ENCODE results near the gene RPS27.

Gene RPS27

GRCh38 chr1:153963850-153964331, 26.7 kb upstream of the RPS27 start:
- H3K27me3 ChIP-seq (ENCODE audit: control insufficient read depth, insufficient read depth, low read length): no peaks in the 10 kb centered on the region
- H3K4me3 ChIP-seq (ENCODE audit: low read length): peak overlapping the region; percentile 95
- peaks cover 18% of the 10 kb centered on the region for H3K4me1 ChIP-seq (ENCODE audit: control insufficient read depth, insufficient read depth, low read length)
- H3K36me3 ChIP-seq (ENCODE audit: control insufficient read depth, insufficient read depth, low read length): peaks cover 4% of the 10 kb centered on the region
- H3K27ac ChIP-seq (ENCODE audit: low read depth, low read length): peak overlapping the region; percentile 98
- peak overlapping the region; percentile 39 for H3K9ac ChIP-seq (ENCODE audit: low read length)

GRCh38 chr1:153967107-153967999, 23.2 kb upstream of the RPS27 start, which contains the start of gene CREB3L4:
CREB3L4 (plus strand) TSS chr1:153967902; CDS start chr1:153968526, 624 bp downstream.
- peak within 1 kb of the TSS; percentile 89 for H3K27ac ChIP-seq (ENCODE audit: low read depth, low read length)
- no peaks in the 10 kb centered on the region for H3K27me3 ChIP-seq (ENCODE audit: control insufficient read depth, insufficient read depth, low read length)
- H3K4me1 ChIP-seq (ENCODE audit: control insufficient read depth, insufficient read depth, low read length): peaks cover 14% of the 10 kb centered on the region
- H3K36me3 ChIP-seq (ENCODE audit: control insufficient read depth, insufficient read depth, low read length): no peaks in the 10 kb centered on the region
- peak within 1 kb of the TSS; percentile 71 for H3K4me3 ChIP-seq (ENCODE audit: low read length)
- H3K9ac ChIP-seq (ENCODE audit: low read length): peak within 1 kb of the TSS; percentile 53

- Histone ChIP-seq H3K4me1 (ENCODE audit: control insufficient read depth, insufficient read depth, low read length) (peaks cover 14% of the 10 kb centered on the region), H3K9ac (ENCODE audit: low read length) (peak overlapping the region; percentile 29), H3K36me3 (ENCODE audit: control insufficient read depth, insufficient read depth, low read length) (peaks cover 2% of the 10 kb centered on the region), H3K27ac (ENCODE audit: low read depth, low read length) (peak overlapping the region; percentile 89), H3K27me3 (ENCODE audit: control insufficient read depth, insufficient read depth, low read length) (no peaks in the 10 kb centered on the region), H3K4me3 (ENCODE audit: low read length) (peak overlapping the region; percentile 71)
Observed at GRCh38 chr1:153968000-153968363, 22.6 kb upstream of the RPS27 start.

GRCh38 chr1:153968408-153968807, 22.2 kb upstream of the RPS27 start:
- Histone ChIP-seq H3K27ac (ENCODE audit: low read depth, low read length) (peak overlapping the region; percentile 14), H3K9ac (ENCODE audit: low read length) (peak overlapping the region; percentile 53), H3K27me3 (ENCODE audit: control insufficient read depth, insufficient read depth, low read length) (no peaks in the 10 kb centered on the region), H3K4me3 (ENCODE audit: low read length) (peak overlapping the region; percentile 71), H3K36me3 (ENCODE audit: control insufficient read depth, insufficient read depth, low read length) (peaks cover 5% of the 10 kb centered on the region), H3K4me1 (ENCODE audit: control insufficient read depth, insufficient read depth, low read length) (peaks cover 14% of the 10 kb centered on the region)

- H3K4me3 ChIP-seq (ENCODE audit: low read length): no peak overlapping the region
- H3K36me3 ChIP-seq (ENCODE audit: control insufficient read depth, insufficient read depth, low read length): peaks cover 5% of the 10 kb centered on the region
- no peaks in the 10 kb centered on the region for H3K27me3 ChIP-seq (ENCODE audit: control insufficient read depth, insufficient read depth, low read length)
- H3K9ac ChIP-seq (ENCODE audit: low read length): no peak overlapping the region
- no peak overlapping the region for H3K27ac ChIP-seq (ENCODE audit: low read depth, low read length)
- peaks cover 14% of the 10 kb centered on the region for H3K4me1 ChIP-seq (ENCODE audit: control insufficient read depth, insufficient read depth, low read length)
Observed at GRCh38 chr1:153968972-153969371, 21.6 kb upstream of the RPS27 start.

- peaks cover 5% of the 10 kb centered on the region for H3K36me3 ChIP-seq (ENCODE audit: control insufficient read depth, insufficient read depth, low read length)
- no peak overlapping the region for H3K27ac ChIP-seq (ENCODE audit: low read depth, low read length)
- H3K27me3 ChIP-seq (ENCODE audit: control insufficient read depth, insufficient read depth, low read length): no peaks in the 10 kb centered on the region
- H3K4me1 ChIP-seq (ENCODE audit: control insufficient read depth, insufficient read depth, low read length): peaks cover 10% of the 10 kb centered on the region
- H3K4me3 ChIP-seq (ENCODE audit: low read length): no peak overlapping the region
- H3K9ac ChIP-seq (ENCODE audit: low read length): no peak overlapping the region
Observed at GRCh38 chr1:153970346-153970745, 20.2 kb upstream of the RPS27 start.

- Histone ChIP-seq H3K9ac (ENCODE audit: low read length) (no peak overlapping the region), H3K4me3 (ENCODE audit: low read length) (no peak overlapping the region), H3K36me3 (ENCODE audit: control insufficient read depth, insufficient read depth, low read length) (peaks cover 5% of the 10 kb centered on the region), H3K27ac (ENCODE audit: low read depth, low read length) (no peak overlapping the region), H3K27me3 (ENCODE audit: control insufficient read depth, insufficient read depth, low read length) (no peaks in the 10 kb centered on the region), H3K4me1 (ENCODE audit: control insufficient read depth, insufficient read depth, low read length) (peaks cover 9% of the 10 kb centered on the region)
Observed at GRCh38 chr1:153973071-153973470, 17.5 kb upstream of the RPS27 start.

GRCh38 chr1:153973525-153973924, 17.0 kb upstream of the RPS27 start:
- Histone ChIP-seq H3K27ac (ENCODE audit: low read depth, low read length) (no peak overlapping the region), H3K4me3 (ENCODE audit: low read length) (no peak overlapping the region), H3K9ac (ENCODE audit: low read length) (no peak overlapping the region), H3K36me3 (ENCODE audit: control insufficient read depth, insufficient read depth, low read length) (peaks cover 5% of the 10 kb centered on the region), H3K27me3 (ENCODE audit: control insufficient read depth, insufficient read depth, low read length) (no peaks in the 10 kb centered on the region), H3K4me1 (ENCODE audit: control insufficient read depth, insufficient read depth, low read length) (peaks cover 6% of the 10 kb centered on the region)

GRCh38 chr1:153976819-153977249, 13.7 kb upstream of the RPS27 start:
- Histone ChIP-seq H3K9ac (ENCODE audit: low read length) (peak overlapping the region; percentile 78), H3K36me3 (ENCODE audit: control insufficient read depth, insufficient read depth, low read length) (peaks cover 5% of the 10 kb centered on the region), H3K27me3 (ENCODE audit: control insufficient read depth, insufficient read depth, low read length) (no peaks in the 10 kb centered on the region), H3K4me3 (ENCODE audit: low read length) (peak overlapping the region; percentile 89), H3K4me1 (ENCODE audit: control insufficient read depth, insufficient read depth, low read length) (peaks cover 6% of the 10 kb centered on the region), H3K27ac (ENCODE audit: low read depth, low read length) (peak overlapping the region; percentile 79)

- peaks cover 5% of the 10 kb centered on the region for H3K36me3 ChIP-seq (ENCODE audit: control insufficient read depth, insufficient read depth, low read length)
- no peaks in the 10 kb centered on the region for H3K27me3 ChIP-seq (ENCODE audit: control insufficient read depth, insufficient read depth, low read length)
- peaks cover 6% of the 10 kb centered on the region for H3K4me1 ChIP-seq (ENCODE audit: control insufficient read depth, insufficient read depth, low read length)
- H3K9ac ChIP-seq (ENCODE audit: low read length): peak within 1 kb of the TSS; percentile 78
- H3K27ac ChIP-seq (ENCODE audit: low read depth, low read length): peak within 1 kb of the TSS; percentile 79
- peak within 1 kb of the TSS; percentile 89 for H3K4me3 ChIP-seq (ENCODE audit: low read length)
Observed at GRCh38 chr1:153977250-153978240, 13.0 kb upstream of the RPS27 start, which contains the start of gene JTB. JTB (minus strand) TSS chr1:153977674; CDS start chr1:153977252, 422 bp downstream.

GRCh38 chr1:153978274-153978909, 12.2 kb upstream of the RPS27 start:
- H3K4me1 ChIP-seq (ENCODE audit: control insufficient read depth, insufficient read depth, low read length): peaks cover 6% of the 10 kb centered on the region
- H3K9ac ChIP-seq (ENCODE audit: low read length): no peak overlapping the region

More at GRCh38 chr1:153978274-153978909, 12.2 kb upstream of the RPS27 start:
- peak overlapping the region; percentile 89 for H3K4me3 ChIP-seq (ENCODE audit: low read length)
- H3K27ac ChIP-seq (ENCODE audit: low read depth, low read length): peak overlapping the region; percentile 79
- H3K27me3 ChIP-seq (ENCODE audit: control insufficient read depth, insufficient read depth, low read length): no peaks in the 10 kb centered on the region
- peaks cover 3% of the 10 kb centered on the region for H3K36me3 ChIP-seq (ENCODE audit: control insufficient read depth, insufficient read depth, low read length)
